NOMO-1 treated with DMSO at 0.1 percent for 48 hours (cell line): ENCODE results near the gene MAOB.

Experiments
- DNase-seq: peaks from one replicate; lab custom pipeline; 2025; ENCODE audit not compliant: unreplicated experiment; lab: John Stamatoyannopoulos, UW

The MAOB gene

DNA sequence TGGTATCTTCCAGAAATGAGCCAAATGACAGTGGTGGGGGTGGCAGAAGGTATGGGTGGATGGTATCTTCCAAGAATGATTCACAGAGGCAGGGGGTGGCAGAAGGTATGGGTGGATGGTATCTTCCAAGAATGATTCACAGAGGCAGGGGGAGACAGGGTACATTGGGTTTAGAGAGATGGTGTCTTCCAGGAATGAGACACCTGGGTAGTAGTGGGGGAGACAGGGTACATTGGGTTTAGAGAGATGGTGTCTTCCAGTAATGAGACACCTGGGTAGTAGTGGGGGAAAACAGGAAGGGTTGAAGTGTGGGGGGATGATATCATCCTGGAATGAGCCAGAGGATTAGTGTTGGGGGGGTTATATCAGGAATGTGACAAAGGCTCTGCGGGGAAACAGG, 164.2 kb downstream of the MAOB start:
- DNase-seq = no peak

DNA sequence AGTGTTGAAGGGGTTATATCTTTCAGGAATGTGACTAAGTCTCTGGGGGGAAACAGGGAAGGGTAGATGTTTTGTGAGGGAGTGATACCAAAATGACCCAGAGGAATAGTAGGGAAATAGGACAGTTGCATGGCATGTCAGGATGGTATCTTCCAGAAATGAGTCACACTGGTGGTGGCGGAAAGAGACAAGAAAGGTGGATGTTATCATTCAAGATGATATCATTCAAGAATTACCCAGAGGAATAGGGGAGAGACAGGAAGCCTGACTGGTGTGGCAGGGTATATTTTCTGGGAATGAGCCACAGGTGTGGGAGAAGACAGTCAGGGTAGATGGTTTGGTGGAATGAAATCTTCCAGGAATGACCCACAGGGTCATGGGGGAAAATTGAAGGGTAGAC, 165.1 kb downstream of the MAOB start:
- DNase-seq = no peak

DNA sequence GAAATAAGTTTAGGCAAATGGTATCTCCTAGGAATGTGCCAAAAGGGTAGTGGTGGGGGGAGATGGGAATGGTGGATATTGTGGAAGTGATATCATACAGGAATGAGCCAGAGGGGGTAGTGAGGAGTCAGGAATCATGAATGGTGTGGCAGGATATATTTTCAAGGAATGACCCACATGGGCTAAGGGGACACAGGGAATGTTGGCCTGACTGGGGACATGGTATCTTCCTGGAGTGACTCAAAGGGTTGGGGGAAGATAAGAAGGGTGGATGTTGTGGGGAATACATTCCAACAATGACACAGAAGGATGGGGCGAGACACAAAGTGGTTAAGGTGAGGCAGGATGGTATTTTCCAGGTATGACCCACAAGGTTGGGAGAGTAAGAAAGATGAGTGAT, 165.6 kb downstream of the MAOB start:
- DNase-seq = no peak
